ENCODE results near the gene SPRY2. TPM values are rescaled to one million over a fixed set of nuclear protein-coding genes. Genes with fewer than 3 reads are reported as not detected.

The SPRY2 gene
- total RNA-seq (2014; rRNA removed; shearing (Covaris generic)) (11.6 and 22.3 TPM in 2 replicates), polyA plus RNA-seq (2016; fragmentation: Nextera tagmentation; extraction: Ambion mirVana) (11.8 and 12.5 TPM in 2 replicates)

DNA sequence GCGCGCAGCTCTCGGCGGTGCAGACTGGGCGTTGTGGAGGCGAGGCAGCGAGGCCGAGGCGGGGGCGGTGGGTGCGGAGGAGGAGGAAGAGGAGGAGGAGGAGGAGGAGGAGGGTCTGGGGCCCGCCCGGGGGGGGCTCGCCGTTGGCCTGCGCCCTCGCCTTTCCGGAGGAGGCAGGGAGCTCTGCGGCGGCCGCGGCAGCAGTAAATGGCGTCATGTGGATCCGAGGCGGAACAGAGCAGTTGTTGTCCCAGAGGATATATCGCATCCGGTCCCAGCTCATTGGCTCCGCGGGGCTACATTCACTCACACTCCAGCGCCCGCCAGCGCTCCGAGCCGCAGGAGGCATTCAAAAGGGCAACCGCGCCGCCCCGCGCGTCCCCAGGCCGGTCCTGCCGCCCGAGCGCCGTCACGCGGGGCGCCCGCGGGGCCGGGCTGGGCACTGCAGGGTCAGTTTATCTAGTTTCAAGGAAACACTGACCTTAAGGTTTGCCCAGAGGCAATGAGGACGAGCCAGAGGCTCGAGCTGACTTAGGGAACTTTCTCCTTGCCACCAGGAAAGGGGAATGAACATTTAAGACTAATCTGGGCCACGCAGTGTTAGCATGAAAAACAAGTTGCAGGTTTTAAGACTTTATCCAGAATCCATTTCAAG lies at the start of gene SPRY2:
Gene SPRY2 (minus strand): TSS at position 26 of the 655 bp plus-strand sequence. CDS start 3,421 bp downstream, outside the sequence.
- Histone ChIP-seq H2AFZ (peak within 1 kb of the TSS; percentile 88), H3K4me2 (ENCODE audit: unreplicated experiment) (peak within 1 kb of the TSS; percentile 93), H3K27me3 (replicated peaks; ENCODE audit: insufficient read depth) (no peaks in the 10 kb centered on the region), H3K27ac (peak within 1 kb of the TSS; percentile 95), H3K79me2 (ENCODE audit: insufficient read depth) (peaks cover 46% of the 10 kb centered on the region), H3F3A (ENCODE audit: insufficient read depth) (peaks cover 24% of the 10 kb centered on the region), H3K36me3 (ENCODE audit: low read depth) (peaks cover 10% of the 10 kb centered on the region; the same call in 1 of the 2 replicates), H3K9me3 (ENCODE audit: low read depth) (no peaks in the 10 kb centered on the region), H4K20me1 (ENCODE audit: insufficient read depth) (peaks cover 4% of the 10 kb centered on the region; the same call in 1 of the 2 replicates), H3K9me2 (ENCODE audit: insufficient read depth) (no peaks in the 10 kb centered on the region), H3K4me1 (ENCODE audit: insufficient read depth) (peaks cover 4% of the 10 kb centered on the region; the same call in 1 of the 2 replicates), H3K4me3 (peak within 1 kb of the TSS; percentile 100), H3K9ac (peak within 1 kb of the TSS; percentile 95)
- in situ Hi-C loops (cut with MboI) = no loop called here
- TF ChIP-seq EZH2 (IDR thresholded peaks at IDR 0.05; ENCODE audit: insufficient read depth, poor library complexity, severe bottlenecking) (no peak), EZH2phosphoT487 (IDR thresholded peaks at IDR 0.05; ENCODE audit: insufficient read depth, low read depth) (no peak)
- WGBS, 2 experiments (ENCODE audit: low coverage in 1 of 2, low lambda C conversion rate in 2 of 2, missing lambda C conversion rate in 2 of 2) = 1% methylated on average over 35 to 42 of the region's 54 CpGs
- DNase-seq = peak; percentile 99

GRCh38 chr13:80390338-80390737 lies 49.4 kb upstream of the SPRY2 start:
- Histone ChIP-seq H3K9ac (no peak overlapping the region), H3K4me2 (ENCODE audit: unreplicated experiment) (no peak overlapping the region), H3K27me3 (replicated peaks; ENCODE audit: insufficient read depth) (no peaks in the 10 kb centered on the region), H3K4me1 (ENCODE audit: insufficient read depth) (no peaks in the 10 kb centered on the region), H3K36me3 (ENCODE audit: low read depth) (no peaks in the 10 kb centered on the region), H4K20me1 (ENCODE audit: insufficient read depth) (no peaks in the 10 kb centered on the region), H2AFZ (no peak overlapping the region), H3K4me3 (no peak overlapping the region), H3K79me2 (ENCODE audit: insufficient read depth) (no peaks in the 10 kb centered on the region), H3F3A (ENCODE audit: insufficient read depth) (no peaks in the 10 kb centered on the region), H3K9me3 (ENCODE audit: low read depth) (no peaks in the 10 kb centered on the region), H3K27ac (no peak overlapping the region), H3K9me2 (ENCODE audit: insufficient read depth) (no peaks in the 10 kb centered on the region)
- no peak for TF ChIP-seq EZH2 (IDR thresholded peaks at IDR 0.05; ENCODE audit: insufficient read depth, poor library complexity, severe bottlenecking)
- TF ChIP-seq EZH2phosphoT487 (IDR thresholded peaks at IDR 0.05; ENCODE audit: insufficient read depth, low read depth) = no peak
- in situ Hi-C loops (cut with MboI) = no loop called here
- DNase-seq = no peak
- 55 to 59% methylated on average over 1 of the region's 1 CpG for WGBS, 2 experiments (ENCODE audit: low coverage in 1 of 2, low lambda C conversion rate in 2 of 2, missing lambda C conversion rate in 2 of 2)

- Histone ChIP-seq H3K79me2 (ENCODE audit: insufficient read depth) (no peaks in the 10 kb centered on the region), H3K27me3 (replicated peaks; ENCODE audit: insufficient read depth) (no peaks in the 10 kb centered on the region), H3K9ac (no peak overlapping the region), H3K9me2 (ENCODE audit: insufficient read depth) (no peaks in the 10 kb centered on the region), H3K4me2 (ENCODE audit: unreplicated experiment) (no peak overlapping the region), H4K20me1 (ENCODE audit: insufficient read depth) (no peaks in the 10 kb centered on the region), H3K27ac (no peak overlapping the region), H3K36me3 (ENCODE audit: low read depth) (no peaks in the 10 kb centered on the region), H3K4me1 (ENCODE audit: insufficient read depth) (no peaks in the 10 kb centered on the region), H2AFZ (no peak overlapping the region), H3F3A (ENCODE audit: insufficient read depth) (no peaks in the 10 kb centered on the region), H3K9me3 (ENCODE audit: low read depth) (no peaks in the 10 kb centered on the region), H3K4me3 (no peak overlapping the region)
- WGBS, 2 experiments (ENCODE audit: low coverage in 1 of 2, low lambda C conversion rate in 2 of 2, missing lambda C conversion rate in 2 of 2) = 18 to 41% methylated on average over 1 of the region's 1 CpG
- no peak for TF ChIP-seq EZH2phosphoT487 (IDR thresholded peaks at IDR 0.05; ENCODE audit: insufficient read depth, low read depth)
- DNase-seq = no peak
- in situ Hi-C loops (cut with MboI) = no loop called here
These were observed 48.4 kb upstream of the SPRY2 start for GRCh38 chr13:80389073-80390038.

- Histone ChIP-seq H3K4me3 (no peak overlapping the region), H3K36me3 (ENCODE audit: low read depth) (no peaks in the 10 kb centered on the region), H3K79me2 (ENCODE audit: insufficient read depth) (no peaks in the 10 kb centered on the region), H3K4me2 (ENCODE audit: unreplicated experiment) (no peak overlapping the region), H3K9me3 (ENCODE audit: low read depth) (no peaks in the 10 kb centered on the region), H4K20me1 (ENCODE audit: insufficient read depth) (no peaks in the 10 kb centered on the region), H3K9me2 (ENCODE audit: insufficient read depth) (no peaks in the 10 kb centered on the region), H3K4me1 (ENCODE audit: insufficient read depth) (no peaks in the 10 kb centered on the region), H3K9ac (no peak overlapping the region), H3K27me3 (replicated peaks; ENCODE audit: insufficient read depth) (no peaks in the 10 kb centered on the region), H2AFZ (no peak overlapping the region), H3F3A (ENCODE audit: insufficient read depth) (no peaks in the 10 kb centered on the region), H3K27ac (no peak overlapping the region)
- in situ Hi-C loops (cut with MboI) = no loop called here
- WGBS, 2 experiments (ENCODE audit: low coverage in 1 of 2, low lambda C conversion rate in 2 of 2, missing lambda C conversion rate in 2 of 2) = 40 to 43% methylated on average over 7 of the region's 7 CpGs
- TF ChIP-seq EZH2phosphoT487 (IDR thresholded peaks at IDR 0.05; ENCODE audit: insufficient read depth, low read depth) = no peak
- no peak for TF ChIP-seq EZH2 (IDR thresholded peaks at IDR 0.05; ENCODE audit: insufficient read depth, poor library complexity, severe bottlenecking)
- DNase-seq = no peak
These were observed 47.6 kb upstream of the SPRY2 start for GRCh38 chr13:80388506-80388905.
